Epithelial cell of proximal tubule (primary cell): Measurements from ENCODE around the gene TPRG1. TPM values are rescaled to one million over a fixed set of nuclear protein-coding genes. Genes with fewer than 3 reads are reported as not detected.

Experiments used
- DNase-seq: peaks from one replicate; pipeline ENCODE4 v3.0.0-alpha.2; 2011; ENCODE audit warnings: low read depth
- H3K4me3 ChIP-seq: 2 replicates; pipeline ENCODE4 v1.5.1; 2011; ENCODE audit warnings: low read depth, mild to moderate bottlenecking, low read length
- total RNA-seq: library from RNA; depleted of rRNA; stranded (reverse); fragments of >200 nt; gene quantifications from 2 replicates; pipeline ENCODE4 v1.2.3, GENCODE V29; 2015
- TF ChIP-seq, protein P1 (sequence below): conservative IDR thresholded peaks from 2 replicates; pipeline ENCODE4 v1.5.1; 2012; ENCODE audit warnings: low read depth, mild to moderate bottlenecking, low read length

The TPRG1 gene
- total RNA-seq, 1 donor from 2014 or later: not detected

DNA sequence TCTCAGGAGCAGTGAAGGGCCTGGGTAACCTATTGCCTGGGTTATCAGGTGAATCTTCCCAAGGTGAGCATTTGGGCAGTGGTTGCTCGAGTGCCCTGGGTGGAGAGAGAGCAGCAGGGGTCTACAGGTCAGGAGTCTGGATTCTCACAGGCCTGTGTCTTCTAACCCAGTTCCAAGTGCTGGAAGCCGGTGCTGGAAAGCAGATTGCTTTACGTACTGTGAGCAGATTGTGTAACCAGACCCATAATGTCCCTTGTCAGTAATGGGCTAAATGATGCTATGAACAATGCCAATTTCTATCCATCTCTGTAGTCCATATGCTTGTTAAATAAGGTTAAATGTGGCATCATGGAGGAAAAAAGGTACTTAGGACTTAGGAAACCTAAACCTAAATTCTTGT is 106.5 kb downstream of the TPRG1 start:
- TF ChIP-seq, protein P1, sequence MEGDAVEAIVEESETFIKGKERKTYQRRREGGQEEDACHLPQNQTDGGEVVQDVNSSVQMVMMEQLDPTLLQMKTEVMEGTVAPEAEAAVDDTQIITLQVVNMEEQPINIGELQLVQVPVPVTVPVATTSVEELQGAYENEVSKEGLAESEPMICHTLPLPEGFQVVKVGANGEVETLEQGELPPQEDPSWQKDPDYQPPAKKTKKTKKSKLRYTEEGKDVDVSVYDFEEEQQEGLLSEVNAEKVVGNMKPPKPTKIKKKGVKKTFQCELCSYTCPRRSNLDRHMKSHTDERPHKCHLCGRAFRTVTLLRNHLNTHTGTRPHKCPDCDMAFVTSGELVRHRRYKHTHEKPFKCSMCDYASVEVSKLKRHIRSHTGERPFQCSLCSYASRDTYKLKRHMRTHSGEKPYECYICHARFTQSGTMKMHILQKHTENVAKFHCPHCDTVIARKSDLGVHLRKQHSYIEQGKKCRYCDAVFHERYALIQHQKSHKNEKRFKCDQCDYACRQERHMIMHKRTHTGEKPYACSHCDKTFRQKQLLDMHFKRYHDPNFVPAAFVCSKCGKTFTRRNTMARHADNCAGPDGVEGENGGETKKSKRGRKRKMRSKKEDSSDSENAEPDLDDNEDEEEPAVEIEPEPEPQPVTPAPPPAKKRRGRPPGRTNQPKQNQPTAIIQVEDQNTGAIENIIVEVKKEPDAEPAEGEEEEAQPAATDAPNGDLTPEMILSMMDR: no peak
- H3K4me3 ChIP-seq: no peak overlapping the region
- DNase-seq: no peak

DNA sequence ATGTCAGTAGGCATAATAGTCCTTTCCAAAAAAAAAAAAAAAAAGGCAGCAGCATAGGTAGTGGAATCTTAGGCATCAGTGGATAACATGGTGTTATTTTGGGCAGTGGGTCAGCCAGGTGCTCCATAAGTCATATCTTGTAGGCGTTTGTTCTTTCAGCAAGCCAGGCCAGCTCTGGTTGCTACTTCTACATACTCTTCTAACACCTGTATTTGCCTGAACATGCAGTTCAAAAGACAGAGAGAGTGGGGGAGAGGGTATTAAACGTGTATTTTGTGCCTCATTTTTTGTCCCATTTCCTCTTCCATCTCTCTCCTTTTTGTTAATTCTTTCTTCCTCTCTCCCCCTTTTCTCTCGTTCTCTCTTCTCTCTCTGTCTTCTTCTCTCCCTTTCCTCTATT is 110.4 kb downstream of the TPRG1 start:
- TF ChIP-seq, protein P1: no peak
- no peak overlapping the region for H3K4me3 ChIP-seq
- no peak for DNase-seq

DNA sequence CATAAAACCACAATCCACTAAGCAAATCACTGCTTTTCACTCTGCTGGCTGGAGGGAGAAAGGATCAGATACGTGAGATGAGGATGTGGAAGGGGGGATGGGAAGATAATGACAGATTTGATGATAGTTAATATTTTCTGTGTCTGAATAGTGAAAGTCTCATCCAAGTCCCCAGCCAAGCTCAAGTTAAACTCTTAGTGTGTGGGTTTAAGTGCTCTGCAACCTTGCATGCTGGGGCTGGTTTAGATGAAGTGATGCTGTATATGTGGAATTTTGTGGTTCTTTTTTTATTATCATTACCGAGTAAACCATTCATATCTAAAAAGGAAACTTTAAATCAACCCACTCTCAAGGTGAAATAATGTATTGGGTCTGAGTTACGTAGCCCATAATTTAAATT is 111.0 kb downstream of the TPRG1 start:
- TF ChIP-seq, protein P1: no peak
- no peak overlapping the region for H3K4me3 ChIP-seq
- no peak for DNase-seq

DNA sequence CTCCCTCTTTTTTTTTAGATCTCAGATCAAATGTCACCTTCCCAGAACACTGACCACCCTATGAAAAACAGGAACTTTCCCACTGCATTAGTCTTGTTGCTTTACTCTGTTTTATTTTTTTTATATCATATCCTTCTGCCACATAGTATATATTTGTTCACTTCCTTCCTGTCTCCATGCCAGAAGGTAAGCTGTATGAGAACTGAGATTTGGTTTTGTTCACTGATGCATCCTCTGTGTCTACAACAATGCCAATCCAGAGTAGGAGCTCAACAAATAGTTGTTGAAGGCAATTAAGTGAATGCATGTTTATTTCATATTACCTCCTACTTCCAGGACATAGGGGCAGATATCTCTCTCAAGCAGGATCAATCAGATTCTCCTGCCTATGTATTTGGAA is 114.4 kb downstream of the TPRG1 start:
- no peak for DNase-seq
- TF ChIP-seq, protein P1: no peak
- H3K4me3 ChIP-seq: no peak overlapping the region

DNA sequence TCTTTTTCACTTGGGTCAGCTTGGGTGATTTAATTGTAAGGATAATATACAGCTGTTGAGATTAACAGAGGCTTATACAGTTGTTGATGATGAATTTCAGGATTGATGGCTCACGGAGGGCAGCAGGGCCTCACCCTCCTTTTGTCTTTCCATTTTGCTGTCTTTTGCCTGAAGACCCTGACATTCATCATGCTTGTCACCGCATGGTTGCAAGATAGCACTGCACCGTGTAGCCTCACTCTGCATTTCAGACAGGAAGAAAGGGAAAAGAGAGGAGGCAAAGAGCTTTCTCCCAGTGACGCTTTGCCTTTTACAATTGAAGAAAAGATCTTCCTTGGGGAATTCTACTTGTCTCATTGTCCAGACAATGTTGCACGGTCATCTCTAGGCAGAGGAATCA is 115.1 kb downstream of the TPRG1 start:
- no peak overlapping the region for H3K4me3 ChIP-seq
- TF ChIP-seq, protein P1: no peak
- DNase-seq: no peak

DNA sequence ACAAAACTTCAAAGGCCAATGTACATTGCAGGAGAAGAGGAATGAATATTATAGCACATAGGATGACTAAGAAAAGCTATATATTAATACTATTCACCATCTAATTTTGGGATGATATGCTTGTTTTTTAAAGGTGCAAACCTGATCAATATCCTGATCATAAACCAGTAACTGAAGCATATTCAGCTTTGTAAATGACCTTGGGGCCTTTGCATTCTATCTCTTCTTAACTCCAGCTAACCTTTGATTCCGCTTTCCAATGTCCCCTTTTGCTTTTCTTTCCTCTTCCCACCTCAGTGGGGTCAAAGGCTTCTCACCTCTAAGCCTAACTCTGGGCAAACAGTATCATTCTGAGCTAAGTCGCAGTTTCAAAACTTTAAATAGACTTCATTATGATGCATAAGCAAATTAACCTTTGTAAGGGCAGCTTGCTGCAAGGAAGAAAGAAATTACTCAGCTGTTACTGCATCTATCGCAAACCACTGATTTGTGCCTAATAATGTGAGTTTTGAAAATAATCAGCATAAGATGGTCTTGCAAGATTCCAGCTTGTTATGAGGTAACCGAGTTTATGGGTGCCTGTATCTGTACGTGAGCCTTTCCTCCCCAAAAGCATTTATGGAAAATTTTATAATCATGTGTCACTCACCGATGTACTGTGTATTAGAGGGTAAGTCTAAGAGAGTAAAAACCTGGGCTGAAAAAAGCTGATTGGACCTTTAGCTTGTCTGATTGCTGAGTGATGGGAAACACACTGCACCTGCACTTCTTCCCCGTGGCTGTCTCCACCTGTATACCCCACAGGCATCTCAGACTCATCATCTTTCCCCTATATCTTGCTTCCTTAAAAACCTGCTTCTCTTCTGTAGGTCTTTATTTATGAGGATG is 116.8 kb downstream of the TPRG1 start:
- TF ChIP-seq, protein P1: no peak
- H3K4me3 ChIP-seq: no peak overlapping the region
- no peak for DNase-seq

DNA sequence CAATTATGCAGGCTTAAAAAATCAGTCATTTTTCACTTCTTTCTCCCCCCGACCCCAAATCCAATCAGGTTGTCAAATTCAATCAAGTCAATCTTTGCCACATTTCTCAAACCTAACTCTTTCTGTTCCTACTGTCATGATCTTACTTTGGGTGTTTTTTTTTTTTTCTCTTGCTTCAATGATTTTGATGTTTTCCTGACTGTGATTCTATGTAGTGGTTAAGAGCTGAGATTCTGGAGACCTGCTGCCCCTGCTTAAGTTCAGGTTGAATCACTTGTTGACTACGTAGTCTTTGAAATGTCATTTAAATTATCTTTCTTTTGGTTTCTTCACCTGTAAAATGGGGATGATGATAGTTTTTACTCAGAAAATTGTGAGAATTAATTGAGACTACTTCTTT is 117.5 kb downstream of the TPRG1 start:
- H3K4me3 ChIP-seq: no peak overlapping the region
- TF ChIP-seq, protein P1: no peak
- no peak for DNase-seq
